IMR-90 (cell line): ENCODE data around the gene MADD. TPM values are rescaled to one million over a fixed set of nuclear protein-coding genes. Genes with fewer than 3 reads are reported as not detected.
A peak's percentile ranks its signal among the peaks of the same experiment; 100 is the strongest.

Source experiments
- RCOR1 ChIP-seq: IDR thresholded peaks from 2 replicates; pipeline ENCODE4 v1.6.1; 2012; ENCODE audit warnings: mild to moderate bottlenecking, low read length, improper control_type of control experiment; ENCODE audit not compliant: insufficient replicate concordance
- polyA plus RNA-seq, 3 experiments: library from polyadenylated mRNA; depleted of rRNA; stranded (reverse); fragments of >200 nt; gene quantifications; 2 replicates each; pipeline ENCODE4 v1.2.3, GENCODE V29; 2012; ENCODE audit warnings: low replicate concordance in 1 of 3
- total RNA-seq: library from RNA; depleted of rRNA; stranded (reverse); fragments of >200 nt; gene quantifications from 2 replicates; pipeline ENCODE4 v1.2.3, GENCODE V29; 2012
- TF ChIP-seq, protein P1 (sequence below): conservative IDR thresholded peaks from 2 replicates; pipeline ENCODE4 v1.5.1; 2012; ENCODE audit warnings: mild to moderate bottlenecking, low read depth, low read length, improper control_type of control experiment

MADD gene
- total and polyA plus RNA-seq, 2 of the 4 experiments (the other 2 are of a cell fraction): 13.3 to 16.4 TPM

- TF ChIP-seq, protein P1, sequence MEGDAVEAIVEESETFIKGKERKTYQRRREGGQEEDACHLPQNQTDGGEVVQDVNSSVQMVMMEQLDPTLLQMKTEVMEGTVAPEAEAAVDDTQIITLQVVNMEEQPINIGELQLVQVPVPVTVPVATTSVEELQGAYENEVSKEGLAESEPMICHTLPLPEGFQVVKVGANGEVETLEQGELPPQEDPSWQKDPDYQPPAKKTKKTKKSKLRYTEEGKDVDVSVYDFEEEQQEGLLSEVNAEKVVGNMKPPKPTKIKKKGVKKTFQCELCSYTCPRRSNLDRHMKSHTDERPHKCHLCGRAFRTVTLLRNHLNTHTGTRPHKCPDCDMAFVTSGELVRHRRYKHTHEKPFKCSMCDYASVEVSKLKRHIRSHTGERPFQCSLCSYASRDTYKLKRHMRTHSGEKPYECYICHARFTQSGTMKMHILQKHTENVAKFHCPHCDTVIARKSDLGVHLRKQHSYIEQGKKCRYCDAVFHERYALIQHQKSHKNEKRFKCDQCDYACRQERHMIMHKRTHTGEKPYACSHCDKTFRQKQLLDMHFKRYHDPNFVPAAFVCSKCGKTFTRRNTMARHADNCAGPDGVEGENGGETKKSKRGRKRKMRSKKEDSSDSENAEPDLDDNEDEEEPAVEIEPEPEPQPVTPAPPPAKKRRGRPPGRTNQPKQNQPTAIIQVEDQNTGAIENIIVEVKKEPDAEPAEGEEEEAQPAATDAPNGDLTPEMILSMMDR: peak; percentile 24; the same call in 1 of the 2 replicates
- no peak for TF ChIP-seq RCOR1
Observed at GRCh38 chr11:47269002-47269828, 718 bp upstream of the MADD start (continued).
